Frontal cortex (tissue), 4 donors: ENCODE results near the gene KANSL1. TPM values are rescaled to one million over a fixed set of nuclear protein-coding genes. Genes with fewer than 3 reads are reported as not detected.

Source experiments
- DNase-seq, 2 donors: peaks; one replicate each; pipeline ENCODE4 v3.0.0; 2012; ENCODE audit warnings: low spot score in 2 of 2
- FAIRE-seq: peaks from 2 replicates; lab custom pipeline; 2012; peaks lifted over from hg19 to GRCh38; lab: Jason Lieb, UNC
- total RNA-seq: library from RNA; depleted of rRNA; stranded (reverse); fragments of >200 nt; gene quantifications from one replicate; pipeline ENCODE4 v1.2.3, GENCODE V29; 2014
- donor health status: control.
- donor health status: control.
- donor health status: control.

Gene KANSL1
- total RNA-seq, 1 donor from 2014 or later = 113 TPM

- no peak for FAIRE-seq
- DNase-seq = no peak
Measured at GRCh38 chr17:46170639-46171429, 22.4 kb downstream of the KANSL1 start.

GRCh38 chr17:46169913-46170638 is 23.2 kb downstream of the KANSL1 start:
- FAIRE-seq (no peak), DNase-seq (no peak)

GRCh38 chr17:46167826-46168569 is 25.2 kb downstream of the KANSL1 start:
- FAIRE-seq = no peak

GRCh38 chr17:46167267-46167666 is 26.0 kb downstream of the KANSL1 start:
- no peak for FAIRE-seq
- DNase-seq = no peak

More at GRCh38 chr17:46167826-46168569, 25.2 kb downstream of the KANSL1 start:
- DNase-seq = no peak

GRCh38 chr17:46166692-46167249 is 26.5 kb downstream of the KANSL1 start:
- DNase-seq (no peak), FAIRE-seq (no peak)

- no peak for DNase-seq
- no peak for FAIRE-seq
Measured at GRCh38 chr17:46163929-46164594, 29.2 kb downstream of the KANSL1 start.

- DNase-seq = no peak
- no peak for FAIRE-seq
Measured at GRCh38 chr17:46163316-46163715, 29.9 kb downstream of the KANSL1 start.

GRCh38 chr17:46162866-46163265 is 30.4 kb downstream of the KANSL1 start:
- DNase-seq (no peak), FAIRE-seq (no peak)

GRCh38 chr17:46160169-46160568 is 33.1 kb downstream of the KANSL1 start:
- DNase-seq (no peak), FAIRE-seq (no peak)

- FAIRE-seq (no peak), DNase-seq (no peak)
Measured at GRCh38 chr17:46159686-46160085, 33.5 kb downstream of the KANSL1 start.

GRCh38 chr17:46158323-46159296 is 34.6 kb downstream of the KANSL1 start:
- DNase-seq (no peak), FAIRE-seq (no peak)

GRCh38 chr17:46157443-46158062 is 35.7 kb downstream of the KANSL1 start:
- no peak for DNase-seq
- FAIRE-seq = no peak

- no peak for DNase-seq
- no peak for FAIRE-seq
Measured at GRCh38 chr17:46154151-46154816, 38.9 kb downstream of the KANSL1 start.

- FAIRE-seq (no peak), DNase-seq (no peak)
Measured at GRCh38 chr17:46152423-46152822, 40.8 kb downstream of the KANSL1 start.

GRCh38 chr17:46151762-46152161 is 41.5 kb downstream of the KANSL1 start:
- DNase-seq (no peak), FAIRE-seq (no peak)

- FAIRE-seq (no peak), DNase-seq (no peak)
Measured at GRCh38 chr17:46150216-46150963, 42.8 kb downstream of the KANSL1 start.

- DNase-seq (no peak), FAIRE-seq (no peak)
Measured at GRCh38 chr17:46148247-46148646, 45.0 kb downstream of the KANSL1 start.
